ENCODE results near the gene CFAP61. TPM values are rescaled to one million over a fixed set of nuclear protein-coding genes. Genes with fewer than 3 reads are reported as not detected.

Gene CFAP61
- total RNA-seq = 3.1 TPM

GRCh38 chr20:20052074-20052970 is at the start of gene CFAP61, which contains the start of gene CRNKL1:
CFAP61 (plus strand) TSS chr20:20052532; CDS start chr20:20056654, 4,122 bp downstream.
CRNKL1 (minus strand) TSS chr20:20052466; CDS start chr20:20052342, 124 bp downstream.

GRCh38 chr20:20017001-20017843 is 35.1 kb upstream of the CFAP61 start, which contains the start of gene NAA20:
NAA20 (plus strand) TSS chr20:20017362; CDS start chr20:20017397, 35 bp downstream.

GRCh38 chr20:20367575-20368417 is 315.5 kb downstream of the CFAP61 start, which contains the start of gene INSM1:
INSM1 (plus strand) TSS chr20:20368104; CDS start chr20:20368268, 164 bp downstream.

Small RNAs within 50 kb of the gene (small RNA-seq; reads per million reads assigned to genes)
- not detected for gene RN7SL690P (ENCODE audit: low replicate concordance)

Other genes with a start within 250 kb of the CFAP61 start
- 28.5 TPM for gene NAA20, start 35.2 kb upstream of the CFAP61 start, total RNA-seq
- gene CRNKL1, start 66 bp upstream of the CFAP61 start, total RNA-seq = 59.8 TPM

Data from parietal lobe (tissue), 2 donors.